OCI-M2 (cell line): ENCODE measurements around the gene MARS1.
A peak's percentile ranks its signal among the peaks of the same experiment; 100 is the strongest.
"Not testable (repeated sequence)": the region's sequence is repeated elsewhere in the genome, so short reads cannot be mapped to it uniquely, and the experiment has no call there.

ENCODE experiments used
- DNase-seq: peaks from one replicate; lab custom pipeline; 2025; ENCODE audit not compliant: unreplicated experiment; lab: John Stamatoyannopoulos, UW

MARS1 gene

DNA sequence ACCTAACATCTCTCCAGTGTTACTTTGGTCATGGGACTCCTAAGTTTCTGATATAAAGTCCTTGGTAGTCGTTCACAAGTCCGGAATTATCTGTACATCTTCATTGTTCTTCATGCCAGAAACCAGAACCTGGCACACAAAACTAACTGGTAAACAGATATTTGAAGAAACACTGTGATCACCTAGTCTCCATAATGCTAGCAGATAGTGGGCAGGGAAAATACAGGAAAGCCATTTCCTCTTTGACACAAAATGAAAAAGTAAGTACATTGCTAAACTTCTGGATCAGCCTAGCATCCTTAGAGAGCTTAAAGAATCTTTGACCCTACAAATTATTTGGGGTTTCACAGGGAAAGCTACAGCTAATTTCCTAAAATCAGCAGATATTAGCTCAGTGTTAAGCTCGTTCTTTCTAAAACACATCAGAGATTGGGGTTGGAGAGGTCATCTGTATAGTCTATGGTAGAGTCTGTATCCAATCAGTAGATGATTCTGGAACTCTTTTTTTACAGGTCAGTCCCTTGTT, 27.6 kb downstream of the MARS1 start:
- DNase-seq = no peak

DNA sequence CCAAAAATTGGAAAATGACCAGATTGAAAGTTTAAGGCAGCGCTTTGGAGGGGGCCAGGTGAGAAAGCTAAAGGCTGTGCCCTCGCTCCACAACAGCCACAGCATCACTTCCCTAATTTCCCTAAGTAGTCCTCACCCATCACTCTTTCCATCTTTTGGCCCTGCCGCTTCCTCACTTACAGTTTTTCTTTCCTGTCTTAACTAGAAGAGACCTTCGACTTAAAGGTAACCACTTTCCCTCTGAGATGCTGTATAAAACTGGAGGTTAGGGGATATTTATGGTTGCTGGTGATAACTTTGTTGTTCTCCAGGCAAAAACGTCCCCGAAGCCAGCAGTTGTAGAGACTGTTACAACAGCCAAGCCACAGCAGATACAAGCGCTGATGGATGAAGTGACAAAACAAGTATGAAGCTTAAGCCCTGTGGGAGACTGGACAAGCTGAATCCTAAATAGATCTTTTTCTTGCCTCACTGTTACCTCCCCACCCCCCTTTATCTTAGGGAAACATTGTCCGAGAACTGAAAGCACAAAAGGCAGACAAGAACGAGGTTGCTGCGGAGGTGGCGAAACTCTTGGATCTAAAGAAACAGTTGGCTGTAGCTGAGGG, 28.2 kb downstream of the MARS1 start:
- no peak for DNase-seq

DNA sequence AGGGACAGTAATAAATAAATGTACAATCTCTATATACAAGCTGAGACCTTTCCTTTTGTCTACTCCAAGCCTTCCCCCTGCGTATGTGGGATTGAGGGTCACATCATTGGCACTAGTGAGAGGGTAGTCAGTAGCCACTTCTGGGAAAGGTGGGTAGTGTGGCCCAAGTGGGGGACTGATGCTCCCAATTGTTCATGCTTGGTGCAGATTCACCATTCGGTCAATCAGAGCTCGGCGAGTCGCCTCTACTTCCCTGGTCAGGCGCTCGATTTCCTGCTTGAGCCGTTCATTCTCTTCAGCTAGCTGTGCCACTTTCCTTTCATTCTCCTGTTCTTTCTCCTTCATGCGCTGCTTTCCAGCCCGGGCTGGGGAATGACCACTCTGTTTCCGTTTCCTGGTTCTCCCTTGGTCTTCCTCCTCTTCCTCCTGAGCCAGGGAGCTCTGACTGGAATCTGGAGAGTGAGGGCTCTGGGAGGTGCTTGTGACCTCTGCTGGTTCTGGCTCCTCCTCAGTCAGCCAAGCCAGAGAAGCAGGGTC, 28.8 kb downstream of the MARS1 start:
- no peak for DNase-seq

DNA sequence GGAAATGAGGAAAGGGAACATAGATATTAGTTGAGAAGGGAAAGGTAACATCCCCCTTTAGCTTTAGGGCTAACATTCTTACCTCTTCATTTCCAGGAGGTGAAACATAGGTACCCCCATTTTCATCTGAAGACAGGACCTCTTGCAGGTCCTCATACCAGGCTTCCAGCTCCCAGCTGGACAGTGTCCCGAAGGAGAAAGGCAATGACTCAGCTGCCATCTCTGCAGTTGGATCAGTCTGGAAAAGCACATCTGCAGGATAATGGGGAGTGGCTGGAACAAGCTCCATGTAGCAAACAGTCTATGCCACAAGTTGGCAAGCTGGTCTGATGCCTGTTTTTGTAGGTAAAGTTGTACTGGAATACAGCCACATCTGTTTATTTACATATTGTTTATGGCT, 29.3 kb downstream of the MARS1 start:
- DNase-seq = no peak

DNA sequence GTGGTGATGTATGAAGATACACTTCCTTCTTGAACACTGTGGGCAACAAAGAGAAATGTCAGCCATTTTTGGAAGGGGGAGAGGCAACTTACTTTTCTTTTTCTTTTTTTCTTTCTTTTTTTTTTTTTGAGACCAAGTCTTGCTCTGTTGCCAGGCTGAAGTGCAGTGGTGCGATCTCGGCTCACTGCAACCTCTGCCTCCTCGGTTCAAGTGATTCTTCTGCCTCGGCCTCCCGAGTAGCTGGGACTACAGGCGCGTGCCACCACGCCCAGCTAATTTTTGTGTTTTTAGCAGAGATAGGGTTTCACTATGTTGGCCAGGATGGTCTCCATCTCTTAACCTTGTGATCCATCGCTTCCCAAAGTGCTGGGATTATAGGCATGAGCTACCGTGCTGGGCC, 29.9 kb downstream of the MARS1 start:
- DNase-seq = not testable (repeated sequence)

DNA sequence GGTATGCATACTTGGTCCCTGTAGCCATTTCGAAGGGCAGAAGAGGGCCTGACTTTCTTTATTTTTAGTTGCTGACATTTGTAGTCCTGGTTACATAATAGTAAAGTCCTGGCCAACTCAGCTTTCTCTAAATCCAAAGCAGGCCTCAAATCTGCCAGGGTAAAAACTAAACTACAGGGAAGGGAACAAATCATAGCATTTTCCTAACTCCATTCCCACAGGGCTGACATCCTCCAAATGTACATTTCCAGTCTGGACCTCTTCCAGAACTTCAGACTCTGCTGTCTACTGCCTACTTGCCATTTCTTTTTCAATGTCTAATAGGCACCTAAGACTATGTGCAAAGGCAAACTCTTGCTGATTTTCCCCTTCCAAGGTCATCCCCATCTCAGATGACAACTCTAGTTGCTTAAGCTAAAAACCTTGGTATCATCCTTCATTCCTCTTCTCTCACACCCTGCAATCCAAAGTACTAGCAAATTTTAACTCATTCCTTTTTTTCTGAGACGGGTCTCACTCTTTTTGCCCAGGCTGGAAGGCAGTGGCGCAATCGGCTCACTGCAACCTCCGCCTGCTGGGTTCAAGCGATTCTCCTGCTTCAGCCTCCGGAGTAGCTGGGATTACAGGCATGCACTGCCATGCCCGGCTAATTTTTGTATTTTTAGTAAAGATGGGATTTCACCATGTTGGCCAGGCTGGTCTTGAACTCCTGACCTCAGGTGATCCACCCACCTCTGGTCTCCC, 30.5 kb downstream of the MARS1 start:
- DNase-seq = no peak

DNA sequence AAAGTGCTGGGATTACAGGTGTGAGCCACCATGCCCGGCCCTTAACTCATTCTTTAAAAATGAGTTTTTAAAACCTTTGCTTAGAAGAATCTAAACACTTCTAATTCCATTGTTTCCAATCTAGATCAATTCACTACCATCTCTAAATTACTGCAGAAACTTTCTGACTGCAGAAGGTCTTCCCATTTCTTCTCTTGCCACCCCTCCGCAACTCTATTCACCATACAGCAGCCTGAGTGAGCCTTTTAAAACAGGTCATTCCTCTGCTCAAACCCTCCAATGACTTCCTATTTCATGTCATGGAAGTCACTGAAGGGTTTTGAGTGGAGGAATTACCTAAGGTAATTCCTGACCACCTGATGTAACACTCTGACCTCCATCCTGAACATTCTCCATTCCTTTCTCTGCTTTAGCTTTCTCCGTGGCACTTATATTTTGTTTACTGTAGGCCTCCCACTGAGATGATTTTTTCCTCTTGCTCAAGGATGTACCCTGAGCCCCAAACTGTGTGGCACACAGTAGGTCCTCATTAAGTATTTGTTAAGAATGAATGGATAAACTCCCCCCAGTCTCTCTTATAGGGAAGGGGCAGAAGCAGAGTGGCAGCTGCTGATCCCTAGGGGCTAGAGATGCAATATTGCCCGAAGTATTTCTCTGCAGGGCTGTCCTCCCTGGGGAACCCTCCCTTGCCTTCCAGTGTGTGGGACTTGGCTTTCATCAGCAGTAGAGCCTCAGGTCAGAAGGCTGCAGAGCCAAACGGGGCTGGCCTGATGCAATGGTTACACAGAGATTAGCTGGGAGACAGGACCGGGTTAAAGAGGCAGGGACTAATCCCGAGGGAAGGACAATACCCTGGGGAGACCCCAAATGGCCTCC, 31.3 kb downstream of the MARS1 start:
- DNase-seq = no peak

DNA sequence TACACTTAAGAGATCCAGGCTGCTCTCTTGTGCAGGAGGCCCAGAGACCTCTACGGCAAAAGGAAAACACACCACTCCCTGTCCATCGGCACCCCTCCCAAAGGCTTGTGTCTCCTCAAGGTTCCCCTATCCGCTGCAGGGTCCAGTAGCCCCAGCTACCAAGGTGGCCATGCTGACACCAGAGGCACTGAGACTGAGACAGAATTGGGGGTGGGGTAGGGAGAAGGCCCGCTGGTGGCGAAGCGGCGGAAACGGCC, 31.9 kb downstream of the MARS1 start:
- DNase-seq = no peak

DNA sequence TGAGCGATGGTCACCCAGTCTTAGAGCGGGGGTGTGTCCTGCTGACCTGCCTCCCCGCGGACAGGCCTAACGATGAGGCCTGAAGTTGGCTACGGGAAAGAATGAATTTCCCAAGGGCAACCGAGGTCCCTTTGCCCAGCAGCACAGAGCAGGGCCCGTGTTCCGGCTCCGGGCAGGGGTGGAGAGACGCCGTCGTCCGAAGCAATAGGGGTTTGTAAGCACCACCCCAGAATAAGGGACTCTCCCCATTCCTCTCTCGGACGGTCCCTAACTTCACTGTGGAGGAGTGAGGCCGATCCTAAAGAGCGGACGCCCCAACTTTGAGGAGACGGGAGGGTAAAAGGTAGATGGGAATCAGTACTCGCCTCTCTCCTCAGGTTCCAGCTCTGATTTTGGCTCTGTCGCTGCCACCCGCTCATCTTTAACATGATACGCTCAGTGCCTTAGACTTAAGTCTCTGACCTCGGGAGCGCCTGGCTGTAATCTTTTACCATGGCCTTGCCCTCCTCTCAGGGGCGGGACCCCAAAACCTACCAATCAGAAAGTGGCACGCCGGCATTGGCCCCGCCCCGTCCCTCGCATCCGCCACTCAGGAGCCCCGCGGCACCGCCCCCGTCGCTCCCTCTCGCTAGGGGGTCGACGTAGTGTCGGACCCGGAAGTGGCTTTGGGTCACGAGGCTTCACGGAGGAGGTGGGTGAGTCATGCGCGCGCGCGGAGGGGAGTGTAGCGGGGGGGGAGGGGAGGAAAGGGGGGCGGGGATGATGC, 32.4 kb downstream of the MARS1 start, which contains the start of gene DDIT3:
Gene DDIT3 (minus strand): TSS at position 462 of the 766 bp plus-strand sequence. CDS start 3,108 bp downstream, outside the sequence.
- DNase-seq = peak; percentile 80

DNA sequence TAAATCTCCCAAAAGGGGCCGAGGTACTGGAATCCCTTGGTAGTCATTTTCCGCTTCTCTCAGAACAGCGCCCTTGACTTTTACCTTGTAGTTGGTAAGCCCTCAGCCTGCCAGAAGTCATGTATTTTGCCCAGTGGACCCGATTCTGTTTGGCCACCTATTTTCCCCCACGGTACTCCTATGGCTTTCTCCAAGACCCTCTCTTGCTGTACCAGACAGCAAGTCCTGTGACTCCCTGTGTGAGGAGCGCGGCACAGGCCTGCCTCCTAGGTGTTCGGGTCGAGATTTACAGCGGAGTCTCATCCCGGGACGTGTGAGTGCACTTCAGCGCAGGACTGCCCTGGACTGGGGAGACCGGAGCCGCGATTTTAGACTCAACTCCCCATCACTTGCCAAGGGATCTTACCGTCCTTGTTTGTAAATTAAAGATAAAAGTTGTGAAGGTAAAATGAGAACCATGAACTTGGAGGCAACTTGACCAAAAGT, 33.7 kb downstream of the MARS1 start:
- DNase-seq = no peak

DNA sequence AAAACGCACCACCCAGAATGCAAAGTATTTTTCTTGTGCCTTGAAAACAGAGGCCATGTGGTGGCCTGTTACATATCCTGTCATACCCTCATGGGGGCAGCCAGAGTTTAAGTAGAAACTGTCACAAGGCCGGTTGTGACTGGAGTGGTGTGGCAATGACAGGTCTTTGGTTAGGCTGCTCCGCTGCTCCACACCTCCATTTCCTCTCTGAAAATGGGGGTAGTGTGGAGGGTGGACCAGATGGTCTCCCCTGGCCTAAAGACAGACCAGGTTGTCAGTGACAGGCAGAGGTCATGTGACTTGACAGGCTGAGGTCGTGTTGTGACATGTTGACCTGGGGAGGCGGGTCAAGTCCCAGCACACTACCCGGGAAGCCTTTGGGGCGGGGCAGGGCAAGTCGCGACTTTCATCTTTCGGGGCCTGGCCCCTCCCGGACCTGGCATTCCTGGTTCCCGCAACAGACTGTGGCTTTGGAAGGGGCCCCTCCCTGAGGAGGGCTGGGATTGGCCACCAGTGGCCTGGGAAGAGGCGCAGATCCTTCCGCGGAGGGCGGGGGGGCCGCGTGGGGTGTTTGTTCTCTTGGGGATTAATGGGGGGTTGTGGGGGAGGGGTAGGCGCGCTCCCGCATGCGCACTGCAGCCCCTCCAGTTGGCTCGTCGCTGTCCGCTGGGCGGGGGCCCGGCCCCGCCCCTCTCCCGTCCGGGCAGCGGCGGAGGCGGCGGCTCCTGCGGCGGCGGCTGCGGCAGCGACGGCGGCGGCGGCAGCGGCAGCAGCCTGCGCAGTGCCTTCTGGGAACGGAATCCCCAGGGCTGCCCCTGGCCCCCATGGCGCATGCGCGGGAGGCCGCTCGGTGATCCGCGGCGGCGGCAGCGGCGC, 34.4 kb downstream of the MARS1 start, which contains the start of gene MBD6:
Gene MBD6 (plus strand): TSS at position 814 of the 876 bp plus-strand sequence. CDS start 1,480 bp downstream, outside the sequence.
- DNase-seq = peak; percentile 63

DNA sequence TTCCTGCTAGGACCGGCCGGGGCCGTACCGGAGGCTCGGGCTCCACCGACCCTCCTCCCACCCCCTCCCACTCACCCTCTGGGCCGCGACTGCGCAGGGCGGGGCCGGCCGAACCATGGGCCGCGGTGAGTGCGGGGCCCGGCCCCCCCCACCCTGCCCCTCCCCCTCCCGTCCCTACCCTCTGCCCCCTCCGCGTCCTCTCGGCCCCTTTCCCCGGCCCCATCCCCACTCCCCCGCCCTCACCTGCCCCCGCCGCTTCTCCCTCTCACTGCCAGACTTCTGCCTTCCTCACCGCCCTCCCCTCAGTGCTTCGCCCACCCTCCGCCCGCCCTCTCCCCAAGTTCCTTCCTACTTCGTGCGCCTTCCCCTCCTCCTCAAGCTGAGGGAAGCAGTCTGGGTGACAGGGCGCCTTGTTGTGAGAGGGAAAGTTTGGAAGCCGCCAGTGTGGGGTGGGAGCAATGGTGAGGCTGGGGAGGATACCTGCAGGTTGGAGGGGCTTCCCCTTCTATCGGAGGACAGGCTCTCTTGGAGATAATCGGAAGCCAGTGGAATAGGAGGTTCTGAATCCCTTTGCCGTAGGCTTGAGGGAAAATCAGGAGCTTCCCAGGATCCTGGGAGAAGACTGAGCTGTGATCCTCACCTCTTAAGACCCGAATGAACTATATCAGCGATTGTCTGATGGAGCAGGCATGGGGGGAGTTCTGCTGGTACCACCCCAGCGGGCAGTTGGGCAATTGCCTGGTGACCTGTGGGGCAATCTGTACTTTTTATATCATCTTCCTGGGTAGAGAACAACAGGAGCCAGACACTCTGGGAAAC, 35.2 kb downstream of the MARS1 start:
- DNase-seq = no peak

DNA sequence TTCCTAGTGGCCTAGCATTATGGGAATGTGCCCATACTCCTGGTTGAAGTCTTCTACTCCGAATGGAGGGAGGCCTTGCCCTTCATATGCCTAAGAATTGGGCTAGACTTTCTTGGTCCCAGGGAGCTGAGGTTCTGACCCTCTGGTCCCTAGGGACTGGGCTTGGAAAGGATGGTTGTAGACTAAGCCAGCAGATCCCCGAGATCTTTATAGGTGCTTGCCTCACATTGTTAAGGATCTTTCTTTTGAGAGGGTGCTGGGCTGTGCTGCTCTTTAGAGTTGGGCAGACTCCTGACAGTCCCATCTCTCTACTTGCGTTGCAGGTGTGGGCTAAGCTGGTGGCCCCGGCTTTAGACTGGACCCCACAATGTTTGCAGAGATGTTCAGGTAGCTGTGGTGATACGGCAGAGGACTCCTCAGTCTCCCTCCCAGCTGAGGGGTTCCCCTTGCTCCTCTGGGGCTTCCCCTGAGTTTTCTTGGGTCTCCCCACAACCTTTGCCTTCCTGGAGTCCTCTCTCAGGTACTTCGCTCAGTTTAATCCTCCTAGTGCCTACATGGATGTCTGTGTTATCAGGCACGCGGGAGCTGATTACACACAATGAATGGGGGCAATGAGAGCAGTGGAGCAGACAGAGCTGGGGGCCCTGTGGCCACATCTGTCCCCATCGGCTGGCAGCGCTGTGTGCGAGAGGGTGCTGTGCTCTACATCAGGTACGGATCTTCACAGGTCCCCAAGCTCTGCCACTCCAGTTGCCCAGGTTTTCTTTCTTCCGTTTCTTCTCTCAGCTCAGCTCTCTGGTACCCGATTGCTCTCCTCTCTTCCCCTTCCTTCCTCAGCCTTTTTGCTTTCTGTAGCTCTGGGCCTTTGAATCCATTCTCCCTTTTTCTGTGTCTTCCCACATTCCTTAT, 36.1 kb downstream of the MARS1 start:
- DNase-seq = no peak

DNA sequence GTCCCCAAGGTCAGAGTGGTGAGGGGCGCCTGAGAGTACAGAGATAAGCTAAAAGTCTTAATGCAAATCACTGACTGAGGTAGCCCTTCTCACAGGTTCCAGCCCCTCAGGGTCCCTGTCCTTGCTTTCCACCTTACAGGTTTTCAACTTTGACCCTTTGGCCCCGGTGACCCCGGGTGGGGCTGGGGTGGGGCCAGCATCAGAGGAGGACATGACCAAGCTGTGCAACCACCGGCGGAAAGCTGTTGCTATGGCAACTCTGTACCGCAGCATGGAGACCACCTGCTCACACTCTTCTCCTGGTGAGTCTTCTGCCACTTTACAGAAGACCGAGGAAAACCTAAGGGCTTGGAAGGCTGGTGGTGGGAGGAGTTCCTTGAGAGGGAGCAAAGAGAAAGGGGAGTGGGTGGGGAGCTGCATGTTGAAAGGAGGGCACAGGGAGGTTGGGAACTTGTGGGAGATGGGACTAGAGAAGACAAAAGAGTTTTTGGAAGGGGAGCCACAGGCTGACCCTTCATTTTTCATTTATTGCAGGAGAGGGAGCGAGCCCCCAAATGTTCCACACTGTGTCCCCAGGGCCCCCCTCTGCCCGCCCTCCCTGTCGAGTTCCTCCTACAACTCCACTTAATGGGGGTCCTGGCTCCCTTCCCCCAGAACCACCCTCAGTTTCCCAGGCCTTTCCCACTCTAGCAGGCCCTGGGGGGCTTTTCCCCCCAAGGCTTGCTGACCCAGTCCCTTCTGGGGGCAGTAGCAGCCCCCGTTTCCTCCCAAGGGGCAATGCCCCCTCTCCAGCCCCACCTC, 37.1 kb downstream of the MARS1 start:
- DNase-seq = no peak

DNA sequence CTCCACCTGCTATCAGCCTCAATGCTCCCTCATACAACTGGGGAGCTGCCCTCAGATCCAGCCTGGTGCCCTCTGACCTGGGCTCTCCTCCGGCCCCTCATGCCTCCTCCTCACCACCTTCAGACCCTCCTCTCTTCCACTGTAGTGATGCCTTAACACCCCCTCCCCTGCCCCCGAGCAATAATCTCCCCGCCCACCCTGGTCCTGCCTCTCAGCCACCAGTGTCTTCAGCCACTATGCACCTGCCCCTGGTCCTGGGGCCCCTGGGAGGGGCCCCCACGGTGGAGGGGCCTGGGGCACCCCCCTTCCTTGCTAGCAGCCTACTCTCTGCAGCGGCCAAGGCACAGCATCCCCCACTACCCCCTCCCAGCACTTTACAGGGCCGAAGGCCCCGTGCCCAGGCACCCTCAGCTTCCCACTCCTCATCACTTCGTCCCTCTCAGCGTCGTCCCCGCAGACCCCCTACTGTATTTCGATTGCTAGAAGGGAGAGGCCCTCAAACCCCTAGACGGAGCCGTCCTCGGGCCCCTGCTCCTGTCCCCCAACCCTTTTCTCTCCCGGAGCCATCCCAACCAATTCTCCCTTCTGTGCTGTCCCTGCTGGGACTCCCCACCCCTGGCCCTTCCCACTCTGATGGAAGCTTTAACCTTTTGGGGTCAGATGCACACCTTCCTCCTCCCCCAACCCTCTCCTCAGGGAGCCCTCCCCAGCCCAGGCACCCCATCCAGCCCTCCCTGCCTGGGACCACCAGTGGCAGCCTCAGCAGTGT, 37.9 kb downstream of the MARS1 start:
- DNase-seq = no peak

DNA sequence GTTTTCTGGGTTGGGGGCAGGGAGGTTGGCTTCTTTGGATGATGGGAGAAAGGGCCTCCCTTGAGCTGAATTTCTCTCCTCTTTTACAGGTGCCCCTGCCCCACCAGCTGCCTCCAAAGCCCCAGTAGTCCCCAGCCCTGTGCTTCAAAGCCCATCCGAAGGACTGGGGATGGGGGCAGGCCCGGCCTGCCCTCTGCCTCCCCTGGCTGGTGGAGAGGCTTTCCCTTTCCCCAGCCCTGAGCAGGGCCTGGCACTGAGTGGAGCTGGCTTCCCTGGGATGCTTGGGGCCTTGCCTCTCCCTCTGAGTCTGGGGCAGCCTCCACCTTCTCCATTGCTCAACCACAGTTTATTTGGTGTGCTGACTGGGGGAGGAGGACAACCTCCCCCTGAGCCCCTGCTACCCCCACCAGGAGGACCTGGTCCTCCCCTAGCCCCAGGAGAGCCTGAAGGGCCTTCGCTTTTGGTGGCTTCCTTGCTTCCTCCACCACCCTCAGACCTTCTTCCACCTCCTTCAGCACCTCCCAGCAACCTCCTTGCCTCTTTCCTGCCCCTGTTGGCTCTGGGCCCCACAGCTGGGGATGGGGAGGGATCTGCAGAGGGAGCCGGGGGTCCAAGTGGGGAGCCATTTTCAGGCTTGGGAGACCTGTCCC, 38.7 kb downstream of the MARS1 start:
- no peak for DNase-seq
